Gastroesophageal sphincter (tissue), 4 donors: ENCODE measurements around the gene PEAK1. TPM values are rescaled to one million over a fixed set of nuclear protein-coding genes. Genes with fewer than 3 reads are reported as not detected.

Experiments
- ATAC-seq: fragments of 150-250 bp; one replicate; pipeline ENCODE4 v1.9.1; 2016; ENCODE audit warnings: mild to moderate bottlenecking, moderate library complexity
- H3K27ac ChIP-seq, 4 donors: fragments of 200-600 bp; sonication (generic) in 3 of 4; 1 replicate in 3 of 4; 2 replicates in 1 of 4; pipeline ENCODE4 v1.5.1; 2016 to 2019
- H3K27me3 ChIP-seq: fragments of 200-600 bp; sonication (generic); one replicate; pipeline ENCODE4 v1.5.1; 2019
- H3K36me3 ChIP-seq, 2 donors: fragments of 200-600 bp; sonication (generic); one replicate each; pipeline ENCODE4 v1.5.1; 2019; ENCODE audit warnings: control low read depth in 1 of 2
- H3K4me1 ChIP-seq, 3 donors: fragments of 200-600 bp; sonication (generic); 1 replicate in 2 of 3; 2 replicates in 1 of 3; pipeline ENCODE4 v1.5.1; 2016 to 2019; ENCODE audit warnings: control low read depth in 2 of 3
- H3K4me3 ChIP-seq, 2 donors: fragments of 200-600 bp; sonication (generic); one replicate each; pipeline ENCODE4 v1.5.1; 2019; ENCODE audit warnings: mild to moderate bottlenecking in 1 of 2, moderate library complexity in 1 of 2
- H3K9me3 ChIP-seq, 3 donors: fragments of 200-600 bp; sonication (generic); one replicate each; pipeline ENCODE4 v1.5.1; 2017 to 2019; ENCODE audit warnings: control low read depth in 2 of 3
- EP300 ChIP-seq: sonication (generic); formaldehyde crosslinking; IDR thresholded peaks from one replicate; pipeline ENCODE4 v1.6.1; 2017; ENCODE audit warnings: antibody characterized with exemption, mild to moderate bottlenecking
- POLR2A ChIP-seq, 2 donors: fragments of 450-650 bp; IDR thresholded peaks; one replicate each; pipeline ENCODE4 v1.6.1; 2017; ENCODE audit warnings: antibody characterized with exemption in 2 of 2, mild to moderate bottlenecking in 2 of 2, moderate library complexity in 1 of 2
- POLR2AphosphoS5 ChIP-seq: sonication (generic); formaldehyde crosslinking; IDR thresholded peaks from one replicate; pipeline ENCODE4 v1.6.1; 2017; ENCODE audit warnings: antibody characterized with exemption
- WGBS, 2 donors: methylation state at CpG; one replicate each; pipeline ENCODE4 v1.1.5; 2018; ENCODE audit warnings: low coverage in 1 of 2; 5-methylcytosine and 5-hydroxymethylcytosine counted together
- total RNA-seq, 4 donors: library from RNA; depleted of rRNA; stranded (reverse); fragments of >200 nt; gene quantifications; one replicate each; pipeline ENCODE4 v1.1.0, GENCODE V29; 2016
- TF ChIP-seq, protein P1 (sequence below), 4 experiments: fragments of 200-600 bp in 2 of 4; fragments of 450-650 bp in 2 of 4; sonication (generic) in 1 of 4; IDR thresholded peaks; one replicate each; pipeline ENCODE4 v1.5.1; 2017 to 2019; ENCODE audit warnings: antibody characterized with exemption in 4 of 4, mild to moderate bottlenecking in 2 of 4, moderate library complexity in 2 of 4

The PEAK1 gene
- total RNA-seq, 4 donors from 2014 or later = 59.5 to 170 (median 91.6) TPM

- no peak for TF ChIP-seq POLR2A (IDR thresholded peaks at IDR 0.05)
- no peak for TF ChIP-seq EP300
- Histone ChIP-seq H3K36me3 (no peaks in the 10 kb centered on the region), H3K27me3 (no peaks in the 10 kb centered on the region), H3K4me3 (no peak overlapping the region), H3K9me3 (no peaks in the 10 kb centered on the region), H3K27ac (no peak overlapping the region), H3K4me1 (no peaks in the 10 kb centered on the region)
- WGBS, 2 donors = no CpG with 5 or more reads among the region's 4 CpGs
- ATAC-seq = no peak
Measured at GRCh38 chr15:77098572-77098971, 321.3 kb downstream of the PEAK1 start.

DNA sequence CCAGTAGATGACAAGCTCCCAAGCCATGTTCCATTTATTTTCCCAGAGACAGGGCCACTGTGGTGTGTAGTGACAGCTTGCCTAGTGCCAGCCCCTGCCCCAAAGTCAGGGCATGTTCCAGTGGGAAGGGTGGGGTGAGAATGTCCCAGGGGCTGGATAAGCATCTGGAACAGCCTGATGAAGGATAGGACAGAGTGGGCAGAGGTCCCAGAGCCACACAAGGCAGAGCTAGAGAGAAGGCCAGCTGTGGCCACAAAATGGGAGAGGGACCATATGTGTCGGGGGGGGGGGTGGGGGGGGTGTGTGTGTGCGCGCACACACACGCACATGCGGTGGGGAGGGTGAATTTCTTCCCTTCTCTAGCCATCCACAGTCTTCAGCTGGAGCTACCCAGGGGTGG lies 322.0 kb downstream of the PEAK1 start:
- H3K27me3 ChIP-seq = no peaks in the 10 kb centered on the region
- TF ChIP-seq POLR2A (IDR thresholded peaks at IDR 0.05) = no peak
- no peak for TF ChIP-seq EP300
- TF ChIP-seq, protein P1, sequence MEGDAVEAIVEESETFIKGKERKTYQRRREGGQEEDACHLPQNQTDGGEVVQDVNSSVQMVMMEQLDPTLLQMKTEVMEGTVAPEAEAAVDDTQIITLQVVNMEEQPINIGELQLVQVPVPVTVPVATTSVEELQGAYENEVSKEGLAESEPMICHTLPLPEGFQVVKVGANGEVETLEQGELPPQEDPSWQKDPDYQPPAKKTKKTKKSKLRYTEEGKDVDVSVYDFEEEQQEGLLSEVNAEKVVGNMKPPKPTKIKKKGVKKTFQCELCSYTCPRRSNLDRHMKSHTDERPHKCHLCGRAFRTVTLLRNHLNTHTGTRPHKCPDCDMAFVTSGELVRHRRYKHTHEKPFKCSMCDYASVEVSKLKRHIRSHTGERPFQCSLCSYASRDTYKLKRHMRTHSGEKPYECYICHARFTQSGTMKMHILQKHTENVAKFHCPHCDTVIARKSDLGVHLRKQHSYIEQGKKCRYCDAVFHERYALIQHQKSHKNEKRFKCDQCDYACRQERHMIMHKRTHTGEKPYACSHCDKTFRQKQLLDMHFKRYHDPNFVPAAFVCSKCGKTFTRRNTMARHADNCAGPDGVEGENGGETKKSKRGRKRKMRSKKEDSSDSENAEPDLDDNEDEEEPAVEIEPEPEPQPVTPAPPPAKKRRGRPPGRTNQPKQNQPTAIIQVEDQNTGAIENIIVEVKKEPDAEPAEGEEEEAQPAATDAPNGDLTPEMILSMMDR (IDR thresholded peaks at IDR 0.05) = no peak
- TF ChIP-seq POLR2AphosphoS5 = no peak
- no CpG with 5 or more reads among the region's 5 CpGs for WGBS, 2 donors
- no peak overlapping the region for H3K4me3 ChIP-seq
- H3K27ac ChIP-seq = no peak overlapping the region
- H3K36me3 ChIP-seq = no peaks in the 10 kb centered on the region
- ATAC-seq = no peak
- H3K9me3 ChIP-seq = no peaks in the 10 kb centered on the region
- H3K4me1 ChIP-seq = no peaks in the 10 kb centered on the region

DNA sequence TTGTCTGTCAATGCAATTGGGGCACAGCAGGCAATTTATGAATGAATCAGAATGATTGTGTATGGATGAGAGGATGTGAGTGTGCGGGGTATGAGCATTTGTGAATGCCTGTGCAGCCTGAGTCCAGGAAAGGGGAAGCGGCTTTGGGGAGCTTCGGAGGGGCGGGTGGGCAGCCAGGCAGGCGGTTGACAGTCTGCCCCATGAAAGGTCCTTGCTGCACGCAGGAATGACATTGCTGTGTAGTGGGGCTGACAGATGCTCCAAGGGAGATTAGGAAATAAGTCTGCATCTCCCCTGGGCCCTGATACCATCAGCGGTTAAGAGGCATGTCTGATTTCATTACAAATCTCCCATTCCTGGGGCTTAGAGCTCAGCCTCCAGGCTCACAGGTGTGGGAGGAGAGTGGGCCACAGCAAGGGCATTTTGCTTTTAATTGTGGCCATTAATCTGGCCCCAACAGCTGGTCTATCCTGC lies 322.6 kb downstream of the PEAK1 start:
- no peaks in the 10 kb centered on the region for H3K27me3 ChIP-seq
- no peaks in the 10 kb centered on the region for H3K9me3 ChIP-seq
- H3K4me1 ChIP-seq = no peaks in the 10 kb centered on the region
- no peak for TF ChIP-seq POLR2AphosphoS5
- no peak for TF ChIP-seq POLR2A (IDR thresholded peaks at IDR 0.05)
- no peak for TF ChIP-seq EP300
- TF ChIP-seq, protein P1 (IDR thresholded peaks at IDR 0.05) = no peak
- no peaks in the 10 kb centered on the region for H3K36me3 ChIP-seq
- H3K27ac ChIP-seq = no peak overlapping the region
- H3K4me3 ChIP-seq = no peak overlapping the region
- 80% methylated on average over 2 of the region's 7 CpGs; no CpG with 5 or more reads in 1 of the 2 donors for WGBS, 2 donors
- no peak for ATAC-seq

DNA sequence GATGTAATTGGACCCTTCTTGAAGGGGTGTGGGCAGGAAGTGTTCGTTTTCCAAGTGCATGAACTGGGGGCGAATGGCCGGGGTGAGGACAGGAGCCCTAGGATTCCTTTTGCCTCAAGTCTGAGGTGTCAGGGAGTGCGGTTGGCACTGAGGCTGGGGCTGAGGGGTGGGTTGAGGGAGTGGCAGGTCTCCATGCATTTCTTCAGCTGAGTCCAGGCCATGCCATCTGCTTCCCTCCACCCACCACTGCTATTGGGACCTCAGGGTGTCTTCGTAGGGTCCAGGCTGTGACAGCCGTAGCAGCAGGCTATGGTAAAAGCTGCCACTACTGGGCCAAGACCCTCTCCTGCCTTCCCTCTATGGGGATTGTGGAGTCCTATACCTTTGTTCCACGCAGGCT lies 323.4 kb downstream of the PEAK1 start:
- no peak overlapping the region for H3K4me3 ChIP-seq
- no peaks in the 10 kb centered on the region for H3K9me3 ChIP-seq
- H3K36me3 ChIP-seq = no peaks in the 10 kb centered on the region
- TF ChIP-seq POLR2AphosphoS5 = no peak
- no peak for TF ChIP-seq EP300
- TF ChIP-seq POLR2A (IDR thresholded peaks at IDR 0.05) = no peak
- TF ChIP-seq, protein P1 (IDR thresholded peaks at IDR 0.05) = no peak
- 74 to 75% methylated on average over 1 to 4 of the region's 7 CpGs for WGBS, 2 donors
- H3K4me1 ChIP-seq = no peaks in the 10 kb centered on the region
- ATAC-seq = no peak
- no peak overlapping the region for H3K27ac ChIP-seq
- H3K27me3 ChIP-seq = no peaks in the 10 kb centered on the region

- no peak for ATAC-seq
- H3K27ac ChIP-seq = no peak overlapping the region
- H3K9me3 ChIP-seq = no peaks in the 10 kb centered on the region
- H3K27me3 ChIP-seq = no peaks in the 10 kb centered on the region
- H3K4me3 ChIP-seq = no peak overlapping the region
- no peaks in the 10 kb centered on the region for H3K4me1 ChIP-seq
- no peaks in the 10 kb centered on the region for H3K36me3 ChIP-seq
- TF ChIP-seq POLR2A (IDR thresholded peaks at IDR 0.05) (no peak), EP300 (no peak), POLR2AphosphoS5 (no peak)
- TF ChIP-seq, protein P1 (IDR thresholded peaks at IDR 0.05) = no peak
- WGBS, 2 donors = 73 to 79% methylated on average over 3 to 4 of the region's 4 CpGs
Measured at GRCh38 chr15:77096138-77096537, 323.8 kb downstream of the PEAK1 start.
